ENCODE results near the gene OR2AG1.
"Not testable (repeated sequence)": the region's sequence is repeated elsewhere in the genome, so short reads cannot be mapped to it uniquely, and the experiment has no call there.

The OR2AG1 gene

DNA sequence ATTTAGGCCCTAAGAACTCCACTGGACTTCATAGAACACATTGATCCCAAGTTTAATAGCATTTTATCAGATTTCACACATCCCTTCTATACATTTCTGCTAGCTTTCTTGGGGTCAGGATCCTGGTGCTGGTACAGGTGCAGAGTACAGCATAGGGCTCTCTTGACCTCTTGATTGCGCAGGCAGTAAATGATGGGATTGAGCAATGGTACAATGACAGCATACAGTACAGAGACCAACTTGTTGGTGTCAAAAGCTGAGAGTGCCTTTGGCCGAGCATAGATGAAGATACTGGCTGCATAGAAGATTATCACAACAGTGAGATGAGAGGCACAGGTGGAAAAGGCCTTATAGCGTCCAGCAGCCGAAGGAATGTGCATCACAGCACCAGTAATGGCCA, 11.8 kb downstream of the OR2AG1 start:
- no peak for DNase-seq

DNA sequence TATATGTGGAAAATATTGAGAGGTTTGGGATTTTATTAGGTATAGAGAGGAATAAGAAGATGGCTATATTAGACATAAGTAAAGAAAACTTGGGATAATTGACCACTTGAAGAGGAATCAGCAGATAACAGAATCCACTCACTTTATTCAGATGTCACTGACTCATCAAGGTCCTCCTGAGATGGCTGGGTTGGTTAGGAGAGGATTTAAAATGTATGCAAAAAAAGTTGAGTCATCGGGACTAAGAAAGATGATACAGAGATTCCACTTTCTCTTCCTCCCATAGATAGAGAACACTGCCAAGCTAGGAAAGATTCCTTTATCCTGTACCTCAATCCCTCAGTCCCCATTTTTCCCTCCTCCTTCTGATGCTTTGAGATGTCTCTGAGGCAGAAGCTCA, 16.6 kb downstream of the OR2AG1 start, which contains the start of gene OR6A2:
Gene OR6A2 (minus strand): TSS at position 288 of the 400 bp plus-strand sequence. CDS start 3,981 bp downstream, outside the sequence.
- DNase-seq, result no peak

DNA sequence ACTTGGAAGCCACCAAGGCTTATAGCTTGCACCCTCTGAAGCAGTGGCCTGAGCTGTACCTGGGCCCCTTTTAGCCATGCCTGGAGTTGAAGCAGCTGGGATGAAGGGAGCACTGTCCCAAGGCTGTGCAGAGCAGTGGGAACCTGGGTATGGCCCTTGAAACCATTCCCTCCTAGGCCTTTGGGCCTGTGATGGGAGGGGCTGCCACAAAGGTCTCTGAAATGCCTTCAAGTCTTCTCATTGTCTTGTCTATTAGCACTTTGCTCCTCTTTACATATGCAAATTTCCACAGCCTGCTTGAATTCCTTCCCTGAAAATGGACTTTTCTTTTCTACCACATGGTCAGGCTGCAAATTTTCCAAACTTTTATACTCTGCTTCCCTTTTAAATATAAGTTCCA, 18.3 kb downstream of the OR2AG1 start:
- not testable (repeated sequence) for DNase-seq

- no peak for DNase-seq
Observed at GRCh38 chr11:6812390-6813005, 29.7 kb downstream of the OR2AG1 start.

- DNase-seq, result no peak
Observed at GRCh38 chr11:6813656-6814055, 30.8 kb downstream of the OR2AG1 start.

DNA sequence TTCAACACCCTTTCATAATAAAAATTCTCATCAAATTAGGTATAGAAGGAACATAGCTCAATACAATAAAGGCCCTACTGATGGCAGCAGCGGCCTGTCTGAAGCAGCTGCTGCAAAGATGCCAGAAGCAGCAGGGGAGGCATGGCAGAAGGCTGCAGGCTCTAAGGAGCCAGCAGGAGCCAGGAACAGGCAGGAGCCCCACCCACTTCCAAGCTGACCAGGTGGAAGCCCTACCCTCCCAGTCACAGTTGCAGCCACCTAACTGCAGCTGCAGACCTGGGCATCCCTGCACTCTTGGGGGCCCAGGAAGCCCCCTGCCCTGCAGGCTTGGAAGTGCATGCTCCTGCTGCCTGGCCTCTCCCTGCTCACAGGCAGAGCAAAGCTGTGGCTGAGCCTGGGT, 34.9 kb downstream of the OR2AG1 start:
- no peak for DNase-seq

DNA sequence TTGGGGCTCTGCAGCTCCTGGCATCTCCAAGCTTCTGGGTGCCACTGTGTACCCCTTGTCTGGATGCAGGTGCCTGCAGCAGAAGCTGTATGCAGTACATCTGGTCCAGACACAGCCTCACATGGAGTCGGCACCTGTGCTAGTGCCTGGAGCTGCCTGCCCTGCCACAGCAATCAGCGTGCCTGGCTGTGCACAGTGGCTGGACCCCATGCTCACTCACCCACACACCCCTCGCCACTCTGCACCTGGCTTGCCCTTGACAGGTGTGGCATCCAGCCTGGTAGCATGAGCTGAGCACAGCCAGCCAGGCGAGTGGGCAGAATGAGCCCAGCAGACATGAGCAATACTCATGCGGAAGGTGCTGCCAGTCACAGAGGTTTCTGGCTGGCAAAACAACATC, 36.1 kb downstream of the OR2AG1 start:
- DNase-seq, result no peak

DNA sequence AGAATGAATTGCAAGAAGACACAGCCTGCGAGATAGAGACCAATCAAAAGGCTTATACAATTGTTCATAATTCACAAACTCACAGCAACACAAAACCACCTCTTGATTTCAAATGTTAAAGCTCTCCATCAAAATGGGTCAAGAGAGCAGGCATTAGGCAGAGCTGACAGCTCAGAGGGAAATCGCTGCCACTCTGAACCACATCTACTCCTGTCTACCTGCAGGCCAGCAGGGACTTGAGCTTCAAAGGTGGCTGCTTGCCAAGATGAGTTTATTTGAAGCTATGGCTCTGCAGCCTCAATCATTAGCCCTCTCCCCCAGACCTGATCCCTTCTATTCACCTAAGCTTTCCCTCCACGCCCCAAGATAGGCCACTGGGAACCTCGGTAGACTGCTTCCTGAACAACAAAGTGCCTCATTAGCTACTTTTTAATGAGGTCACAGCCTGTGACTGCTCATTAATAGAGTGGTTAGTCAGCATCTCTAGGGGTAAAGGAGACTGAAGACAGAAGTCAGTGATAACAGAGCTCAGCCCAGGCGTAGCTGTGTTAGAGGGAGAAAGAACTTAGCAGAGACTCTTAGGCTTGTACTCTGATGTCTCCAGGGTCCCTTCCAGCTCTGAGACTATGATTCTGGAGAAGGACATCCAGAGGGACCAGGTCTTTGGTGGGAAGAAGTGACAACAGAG, 41.5 kb downstream of the OR2AG1 start:
- DNase-seq, result no peak

GRCh38 chr11:6825231-6825744, 42.5 kb downstream of the OR2AG1 start:
- DNase-seq, result no peak

DNA sequence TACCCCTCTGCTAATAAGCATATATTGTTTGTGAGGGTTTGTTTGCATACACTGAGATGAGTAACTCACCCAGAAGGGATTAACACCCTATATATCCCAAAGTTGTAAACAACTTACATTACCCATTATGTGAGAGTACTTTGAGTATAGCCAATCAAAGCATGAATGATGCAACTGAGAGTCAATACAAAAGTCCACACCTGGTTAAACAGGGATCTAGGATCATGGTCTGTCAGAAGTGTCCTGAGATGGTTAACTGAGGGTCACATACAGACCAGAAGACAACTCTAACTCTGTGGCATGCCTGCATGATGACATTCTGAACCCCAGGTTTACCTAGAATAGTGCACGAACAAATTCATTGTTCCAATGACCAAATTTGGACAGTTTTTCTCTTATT, 45.3 kb downstream of the OR2AG1 start:
- DNase-seq, result no peak

DNA sequence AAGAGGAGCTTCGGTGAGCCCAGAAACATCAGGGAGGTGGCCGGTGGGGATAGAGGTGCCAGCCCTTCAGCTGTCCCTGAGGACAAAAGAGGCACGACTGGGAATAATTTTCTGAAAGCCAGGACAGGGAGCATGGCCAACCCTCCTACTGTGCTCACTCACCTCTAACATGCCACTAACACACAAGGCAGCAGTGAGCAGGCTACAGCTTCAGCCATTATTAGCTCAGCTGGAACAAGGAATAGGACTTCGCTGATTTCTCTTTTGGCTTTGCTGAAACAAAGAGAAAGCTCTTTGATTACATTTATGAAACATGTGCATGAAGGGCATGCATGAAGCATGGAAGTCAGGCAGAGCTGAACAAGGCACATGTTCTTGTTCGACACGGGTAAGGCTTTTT, 50.5 kb downstream of the OR2AG1 start:
- no peak for DNase-seq

DNA sequence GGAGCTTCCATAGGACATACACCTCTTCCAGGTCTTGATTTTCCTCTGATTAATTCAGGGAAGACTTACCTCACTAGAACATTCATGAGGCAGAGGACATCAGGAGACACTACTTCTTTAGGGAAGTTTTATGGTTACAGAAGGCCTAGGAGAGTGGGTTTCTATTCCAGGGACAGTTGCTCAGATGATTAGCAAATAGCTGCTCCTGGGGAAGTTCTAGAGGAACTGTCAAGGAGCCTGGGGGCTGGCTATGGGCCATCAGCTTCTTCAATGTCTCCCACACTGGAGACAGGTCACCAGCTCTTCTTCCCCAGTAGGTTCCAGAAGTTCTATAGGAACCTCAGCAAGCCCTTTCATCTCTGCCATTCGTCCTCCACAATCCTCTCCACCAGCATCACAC, 51.2 kb downstream of the OR2AG1 start:
- no peak for DNase-seq

Data from activated CD8-positive, alpha-beta memory T cell treated with anti-CD3 and anti-CD28 coated beads, Interleukin-2, amount 50 U/mL, for 48 hours (primary cell).